GM19463 (cell line): Measurements from ENCODE around the gene RPL14.
"Not testable (repeated sequence)": the region's sequence is repeated elsewhere in the genome, so short reads cannot be mapped to it uniquely, and the experiment has no call there.

Experiments
- ATAC-seq: cut with Tn5 transposase; IDR thresholded peaks from one replicate; pipeline ENCODE4 v1.9.1; 2021; ENCODE audit warnings: mild to moderate bottlenecking, moderate library complexity; ENCODE audit not compliant: unreplicated experiment

RPL14 gene

DNA sequence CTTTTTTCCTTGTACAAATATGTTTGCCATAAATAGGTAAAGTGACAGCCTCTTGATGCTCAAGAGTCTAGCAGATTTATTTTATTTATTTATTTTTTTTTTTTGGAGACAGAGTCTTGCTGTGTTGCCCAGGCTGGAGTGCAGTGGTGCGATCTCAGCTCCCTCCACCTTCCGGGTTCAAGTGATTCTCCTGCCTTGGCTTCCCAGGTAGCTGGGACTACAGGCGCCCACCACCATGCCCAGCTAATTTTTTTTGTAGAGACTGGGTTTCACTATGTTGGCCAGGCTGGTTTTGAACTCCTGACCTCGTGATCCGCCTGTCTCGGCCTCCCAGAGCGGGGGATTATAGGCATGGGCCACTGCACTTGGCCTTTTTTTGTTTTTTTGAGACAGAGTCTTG, 5.7 kb downstream of the RPL14 start:
- ATAC-seq, result not testable (repeated sequence)

DNA sequence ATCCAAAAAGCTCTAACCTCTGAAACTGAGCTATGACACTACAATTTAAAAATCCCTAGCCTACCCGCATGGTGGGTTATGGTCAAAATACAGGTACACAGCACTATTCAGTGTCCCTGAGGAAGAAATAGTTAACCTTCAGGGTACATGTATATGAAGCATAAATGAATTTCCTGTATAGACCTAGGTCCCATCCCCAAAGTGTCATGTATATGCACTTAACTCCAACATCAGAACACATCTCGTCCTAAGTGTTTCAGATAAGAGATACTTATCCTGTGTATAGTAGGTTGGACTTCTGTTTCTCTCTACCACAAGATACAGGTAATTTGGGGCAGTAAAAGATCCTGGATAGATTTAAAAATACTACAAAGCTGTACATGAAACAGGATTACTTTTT, 6.4 kb downstream of the RPL14 start:
- ATAC-seq, result no peak

GRCh38 chr3:40464339-40465110, 7.4 kb downstream of the RPL14 start:
- no peak for ATAC-seq

DNA sequence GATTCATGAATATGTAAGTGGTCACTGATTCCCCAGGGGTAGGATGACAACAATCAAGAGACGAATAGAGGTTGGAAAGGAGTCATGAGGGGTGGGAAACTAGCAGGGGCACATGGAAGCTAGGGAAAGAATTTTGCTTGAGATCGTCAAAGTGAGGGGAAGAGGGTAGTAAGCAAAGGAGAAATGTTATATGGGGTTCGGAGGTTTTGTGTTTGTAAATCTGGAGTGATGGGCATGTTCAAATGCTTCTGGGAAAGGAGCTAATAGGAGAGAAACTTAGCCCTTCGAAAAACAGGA, 7.9 kb downstream of the RPL14 start:
- ATAC-seq, result no peak

GRCh38 chr3:40465456-40465855, 8.3 kb downstream of the RPL14 start:
- ATAC-seq, result no peak

DNA sequence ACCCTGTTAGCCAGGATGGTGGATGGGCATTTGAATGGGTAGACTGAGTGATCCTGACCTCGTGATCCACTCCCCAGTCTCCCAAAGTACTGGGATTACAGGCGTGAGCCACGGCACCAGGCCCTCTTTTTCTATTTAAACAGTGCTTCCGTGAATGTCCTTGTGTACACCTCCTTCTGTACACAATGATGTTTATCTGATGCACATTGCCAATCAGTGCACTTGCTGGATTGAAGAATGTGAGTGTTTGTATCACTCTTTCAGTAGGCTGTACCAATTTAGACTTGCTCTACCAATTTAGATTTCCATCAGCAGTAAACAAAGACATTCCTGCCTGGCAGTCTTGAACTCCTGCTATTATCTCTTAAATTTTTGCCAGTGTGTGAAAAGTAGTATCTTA, 10.9 kb downstream of the RPL14 start:
- ATAC-seq, result no peak

GRCh38 chr3:40470701-40471100, 13.6 kb downstream of the RPL14 start:
- no peak for ATAC-seq

- peak; percentile 87 for ATAC-seq
These were observed 19.6 kb downstream of the RPL14 start, which contains the start of gene ZNF619 for GRCh38 chr3:40476478-40477470. Gene ZNF619 (plus strand): TSS chr3:40477122. CDS start chr3:40477980, 858 bp downstream.

GRCh38 chr3:40477666-40478065, 20.5 kb downstream of the RPL14 start:
- no peak for ATAC-seq

- ATAC-seq, result no peak
These were observed 30.0 kb downstream of the RPL14 start for GRCh38 chr3:40487172-40487571.

GRCh38 chr3:40490916-40491315, 33.8 kb downstream of the RPL14 start:
- no peak for ATAC-seq

GRCh38 chr3:40494698-40495097, 37.6 kb downstream of the RPL14 start:
- no peak for ATAC-seq

GRCh38 chr3:40497288-40497687, 40.1 kb downstream of the RPL14 start:
- no peak for ATAC-seq

DNA sequence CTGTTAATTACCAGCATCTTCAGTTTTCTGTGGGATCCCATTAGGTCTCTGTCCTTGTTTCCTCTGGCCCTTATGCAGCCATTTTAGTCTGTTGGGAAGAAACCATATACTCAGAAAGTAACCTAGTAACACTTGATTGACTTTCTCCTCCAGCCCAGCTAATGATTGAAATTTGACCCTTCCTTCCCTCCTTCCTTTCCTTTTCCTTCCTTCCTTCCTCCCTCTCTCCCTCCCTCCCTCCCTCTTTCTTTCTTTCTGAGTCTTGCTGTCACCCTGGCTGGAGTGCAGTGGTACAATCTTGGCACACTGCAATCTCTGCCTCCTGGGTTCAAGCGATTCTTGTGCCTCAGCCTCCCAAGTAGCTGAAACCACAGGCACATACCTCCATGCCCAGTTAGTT, 42.8 kb downstream of the RPL14 start:
- ATAC-seq, result no peak

DNA sequence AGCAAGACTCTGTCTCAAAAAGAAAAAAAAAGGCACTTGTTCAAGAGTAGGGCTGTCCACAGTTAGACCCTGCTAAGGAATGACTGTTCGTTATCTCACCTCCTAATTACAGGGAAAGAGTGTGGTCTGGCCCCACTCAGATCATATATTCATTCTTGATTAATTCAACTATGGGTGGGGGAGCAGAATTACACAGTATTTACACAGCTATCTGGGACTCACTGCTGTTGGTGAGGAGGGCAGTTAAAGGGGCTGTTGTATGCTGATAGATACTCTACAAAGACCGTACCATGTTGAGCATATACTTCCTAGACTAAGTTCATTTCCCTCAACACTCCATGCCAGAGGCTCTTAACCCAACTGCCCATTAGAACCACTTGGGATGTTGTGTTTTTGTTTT, 44.9 kb downstream of the RPL14 start:
- no peak for ATAC-seq

DNA sequence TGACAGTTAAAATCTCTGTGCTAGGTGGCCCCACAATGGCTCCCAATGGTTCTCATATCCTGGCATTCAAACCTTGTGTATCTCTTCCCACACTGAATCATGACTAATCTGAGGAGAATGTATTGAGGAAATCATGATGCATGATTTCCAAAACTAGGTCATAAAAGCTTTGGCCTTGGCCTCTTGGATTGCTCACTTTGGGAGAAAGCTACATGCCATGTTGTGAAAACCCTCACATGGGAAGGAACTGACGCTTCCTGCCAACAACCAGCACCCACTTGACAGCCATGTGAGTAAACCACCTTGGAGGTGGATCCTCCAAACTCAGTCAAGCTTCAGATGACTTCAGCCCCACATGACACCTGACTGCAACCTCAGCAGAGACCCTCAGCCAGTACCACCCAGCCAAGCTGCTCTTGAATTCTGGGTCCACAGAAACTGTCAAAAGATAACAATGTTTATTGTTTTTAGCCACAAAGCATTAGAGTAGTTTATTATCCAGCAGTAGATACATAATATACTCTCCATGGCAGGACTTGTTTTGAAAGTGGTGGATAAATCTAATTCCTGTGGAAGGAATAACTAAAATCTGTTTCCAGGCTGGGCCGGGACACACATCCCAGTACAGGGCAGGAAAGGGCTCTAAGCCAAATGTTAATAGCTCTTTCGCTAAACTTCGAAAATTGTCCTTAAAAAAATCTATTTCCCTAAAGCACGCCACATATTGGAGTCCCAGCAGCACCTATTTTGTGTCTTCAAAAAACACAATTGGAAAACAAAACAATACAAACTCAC, 47.7 kb downstream of the RPL14 start:
- ATAC-seq, result no peak

DNA sequence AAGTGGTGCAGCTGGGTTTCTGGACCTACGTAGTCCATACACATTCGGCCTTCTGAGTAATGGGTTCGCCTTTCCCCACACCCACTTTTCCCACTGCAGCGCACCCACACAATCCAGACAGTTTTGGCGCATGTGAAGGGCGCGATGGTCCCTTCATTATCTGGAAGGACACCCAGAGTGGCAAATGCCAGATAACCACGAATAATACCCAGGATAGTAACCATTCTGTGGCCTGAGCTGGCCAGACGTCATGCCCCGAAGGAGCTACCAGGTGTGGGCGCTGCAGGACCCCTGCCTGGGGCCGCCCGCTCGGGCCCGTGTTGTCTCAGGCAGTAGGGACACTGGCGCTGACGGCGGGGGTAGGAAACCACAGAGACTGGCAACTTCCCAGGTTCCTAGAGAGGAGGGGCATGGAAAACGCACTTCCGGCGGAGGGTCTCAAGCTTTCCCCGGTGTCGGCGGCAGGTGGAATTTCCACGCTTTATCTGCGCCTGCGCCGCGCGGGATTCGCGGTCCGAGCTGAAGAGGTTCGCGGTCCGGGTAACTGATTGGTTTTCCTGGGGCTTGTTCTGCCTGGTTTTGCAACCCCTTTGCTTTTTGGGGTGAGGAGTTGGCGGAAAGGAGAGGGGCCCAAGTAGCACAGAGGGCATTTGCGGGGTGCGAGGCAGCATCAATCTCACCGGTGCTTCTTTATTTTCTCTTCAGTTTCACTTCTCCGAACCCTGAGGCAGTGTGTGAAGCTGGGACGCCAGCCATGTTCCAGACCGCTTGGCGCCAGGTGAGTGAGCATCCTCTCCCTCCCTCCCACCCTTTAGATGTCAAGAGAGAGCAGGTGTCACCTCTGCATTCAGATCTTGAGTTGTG, 48.7 kb downstream of the RPL14 start, which contains the start of gene ZNF620:
Gene ZNF620, plus strand, starts transcription at position 441 of the 864 bp plus-strand sequence. Its CDS starts 314 bp downstream, at position 755.
- peak; percentile 78 for ATAC-seq

DNA sequence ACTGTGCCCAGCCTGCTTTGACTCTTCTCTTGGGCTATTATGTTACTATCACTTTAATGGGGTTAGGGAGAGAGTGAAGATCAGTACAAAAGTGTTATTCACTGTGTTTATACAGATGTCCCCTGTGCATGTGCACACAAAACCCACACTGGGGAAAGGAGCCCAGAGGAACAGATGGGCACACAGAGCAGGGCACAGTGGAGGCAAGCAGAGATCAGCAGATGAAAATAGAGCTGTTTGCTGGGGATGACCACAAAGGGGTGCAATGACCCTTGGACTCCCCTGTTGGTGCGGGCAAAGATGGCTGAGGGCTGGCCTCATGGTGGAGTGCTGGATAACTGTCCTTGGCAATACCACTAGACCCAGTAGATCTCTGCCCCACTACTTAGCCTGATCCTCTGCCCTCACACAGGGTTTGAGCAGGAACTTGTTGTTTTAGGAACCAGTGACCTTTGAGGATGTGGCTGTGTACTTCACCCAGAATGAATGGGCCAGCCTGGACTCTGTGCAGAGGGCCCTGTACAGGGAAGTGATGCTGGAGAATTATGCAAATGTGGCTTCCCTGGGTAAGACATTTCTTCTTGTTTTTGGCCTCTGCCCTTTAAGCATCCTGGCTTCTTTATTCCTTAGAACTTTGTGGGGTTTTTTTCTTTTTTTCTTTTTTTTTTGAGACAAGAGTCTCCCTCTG, 54.0 kb downstream of the RPL14 start:
- ATAC-seq, result no peak

DNA sequence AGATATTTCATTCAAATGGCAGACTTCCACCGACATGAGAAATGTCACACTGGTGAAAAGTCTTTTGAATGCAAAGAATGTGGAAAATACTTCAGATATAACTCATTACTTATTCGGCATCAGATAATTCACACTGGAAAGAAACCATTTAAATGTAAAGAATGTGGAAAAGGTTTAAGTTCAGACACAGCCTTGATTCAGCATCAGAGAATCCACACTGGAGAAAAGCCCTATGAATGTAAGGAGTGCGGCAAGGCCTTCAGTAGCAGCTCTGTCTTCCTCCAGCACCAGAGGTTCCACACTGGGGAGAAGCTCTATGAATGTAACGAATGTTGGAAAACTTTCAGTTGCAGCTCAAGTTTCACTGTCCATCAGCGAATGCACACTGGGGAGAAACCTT, 59.1 kb downstream of the RPL14 start:
- no peak for ATAC-seq

DNA sequence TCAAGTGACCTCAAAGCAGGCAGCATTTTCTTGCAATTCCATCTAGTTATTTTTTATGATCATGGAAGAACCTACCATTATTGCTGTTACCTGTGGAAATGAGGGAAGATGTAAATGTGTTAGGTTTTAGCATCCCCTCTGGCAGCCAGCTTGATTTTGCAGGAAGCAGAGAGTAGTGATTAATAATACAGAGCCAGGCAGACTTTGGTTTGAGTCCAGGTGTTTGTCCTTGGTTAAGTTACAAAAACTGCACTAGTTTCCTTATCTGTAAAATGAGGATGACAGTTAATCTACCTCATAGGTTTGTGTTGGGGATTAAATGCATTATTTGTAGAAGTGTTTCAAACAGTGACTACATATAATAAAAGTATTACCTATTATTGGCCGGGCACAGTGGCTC, 60.9 kb downstream of the RPL14 start:
- ATAC-seq, result no peak
